SH-SY5Y (cell line): Measurements from ENCODE around the gene ZG16B.

Source experiments
- GATA2 ChIP-seq: IDR thresholded peaks from 2 replicates; pipeline ENCODE4 v1.6.1; 2011; ENCODE audit warnings: mild to moderate bottlenecking, low read depth, low read length
- GATA3 ChIP-seq: IDR thresholded peaks from 2 replicates; pipeline ENCODE4 v1.6.1; 2011; ENCODE audit warnings: low read depth, mild to moderate bottlenecking, low read length, moderate library complexity

GRCh38 chr16:2813771-2814221 lies 16.3 kb upstream of the ZG16B start:
- TF ChIP-seq GATA3: no peak
- TF ChIP-seq GATA2: no peak
